Osteocyte (in vitro differentiated cells): Measurements from ENCODE around the gene RAB8A. TPM values are rescaled to one million over a fixed set of nuclear protein-coding genes. Genes with fewer than 3 reads are reported as not detected.
"Not testable (repeated sequence)": the region's sequence is repeated elsewhere in the genome, so short reads cannot be mapped to it uniquely, and the experiment has no call there.

Experiments used
- DNase-seq: peaks from one replicate; pipeline ENCODE4 v3.0.0; 2021; ENCODE audit warnings: mixed read lengths; ENCODE audit not compliant: unreplicated experiment; ENCODE audit errors: extremely low spot score
- H3K27ac Mint-ChIP-seq: one replicate; pipeline ENCODE4 v1.8.0; 2021; ENCODE audit warnings: mild to moderate bottlenecking, mixed read lengths; ENCODE audit not compliant: unreplicated experiment
- H3K27me3 Mint-ChIP-seq: one replicate; pipeline ENCODE4 v1.8.0; 2021; ENCODE audit warnings: mixed read lengths; ENCODE audit not compliant: unreplicated experiment
- H3K36me3 Mint-ChIP-seq: one replicate; pipeline ENCODE4 v1.8.0; 2021; ENCODE audit warnings: mixed read lengths; ENCODE audit not compliant: unreplicated experiment
- H3K4me1 Mint-ChIP-seq: one replicate; pipeline ENCODE4 v1.8.0; 2021; ENCODE audit warnings: mixed read lengths; ENCODE audit not compliant: unreplicated experiment
- H3K4me3 Mint-ChIP-seq: one replicate; pipeline ENCODE4 v1.8.0; 2021; ENCODE audit warnings: mild to moderate bottlenecking, moderate library complexity, mixed read lengths; ENCODE audit not compliant: unreplicated experiment
- H3K9me3 Mint-ChIP-seq: one replicate; pipeline ENCODE4 v1.8.0; 2021; ENCODE audit warnings: mixed read lengths; ENCODE audit not compliant: unreplicated experiment
- CTCF ChIP-seq: fragments of 200-600 bp; sonication (generic); IDR thresholded peaks from 2 replicates; pipeline ENCODE4 v1.5.0; 2021; ENCODE audit warnings: antibody characterized with exemption, mild to moderate bottlenecking, moderate library complexity
- total RNA-seq: library from RNA; stranded (reverse); gene quantifications from 2 replicates; pipeline ENCODE4 v1.2.1, GENCODE V29; 2021

Gene RAB8A
- total RNA-seq, 1 donor from 2014 or later, result 61.1 TPM

GRCh38 chr19:16096280-16096855, 15.3 kb upstream of the RAB8A start:
- Mint-ChIP-seq H3K4me3 (no peak overlapping the region), H3K36me3 (peaks cover 67% of the 10 kb centered on the region), H3K9me3 (no peaks in the 10 kb centered on the region), H3K27ac (peak overlapping the region; percentile 56), H3K27me3 (no peaks in the 10 kb centered on the region), H3K4me1 (peaks cover 37% of the 10 kb centered on the region)
- DNase-seq, result no peak
- TF ChIP-seq CTCF, result no peak

- Mint-ChIP-seq H3K4me1 (peaks cover 26% of the 10 kb centered on the region), H3K27ac (peak overlapping the region; percentile 32), H3K4me3 (no peak overlapping the region), H3K27me3 (no peaks in the 10 kb centered on the region), H3K36me3 (peaks cover 66% of the 10 kb centered on the region), H3K9me3 (no peaks in the 10 kb centered on the region)
- DNase-seq, result no peak
- TF ChIP-seq CTCF, result no peak
Measured at GRCh38 chr19:16098416-16098768, 13.3 kb upstream of the RAB8A start.

GRCh38 chr19:16098821-16099220, 12.9 kb upstream of the RAB8A start:
- Mint-ChIP-seq H3K36me3 (peaks cover 64% of the 10 kb centered on the region), H3K9me3 (no peaks in the 10 kb centered on the region), H3K4me3 (no peak overlapping the region), H3K27ac (peak overlapping the region; percentile 41), H3K27me3 (no peaks in the 10 kb centered on the region), H3K4me1 (peaks cover 21% of the 10 kb centered on the region)
- TF ChIP-seq CTCF, result no peak
- DNase-seq, result no peak

GRCh38 chr19:16099314-16099965, 12.2 kb upstream of the RAB8A start:
- not testable (repeated sequence) for H3K4me3 Mint-ChIP-seq, DNase-seq, H3K9me3 Mint-ChIP-seq, H3K27me3 Mint-ChIP-seq
- peak overlapping the region; percentile 27 for H3K27ac Mint-ChIP-seq
- peaks cover 60% of the 10 kb centered on the region for H3K36me3 Mint-ChIP-seq
- H3K4me1 Mint-ChIP-seq, result peaks cover 19% of the 10 kb centered on the region

- peaks cover 53% of the 10 kb centered on the region for H3K36me3 Mint-ChIP-seq
- H3K27me3 Mint-ChIP-seq, result no peaks in the 10 kb centered on the region
- peaks cover 8% of the 10 kb centered on the region for H3K4me1 Mint-ChIP-seq
- no peak overlapping the region for H3K27ac Mint-ChIP-seq
- no peaks in the 10 kb centered on the region for H3K9me3 Mint-ChIP-seq
- no peak for TF ChIP-seq CTCF
- DNase-seq, result no peak
- no peak overlapping the region for H3K4me3 Mint-ChIP-seq
Measured at GRCh38 chr19:16100524-16100923, 11.2 kb upstream of the RAB8A start.
